HG03135 (cell line): Measurements from ENCODE around the gene C7orf25.
"Not testable (repeated sequence)": the region's sequence is repeated elsewhere in the genome, so short reads cannot be mapped to it uniquely, and the experiment has no call there.

Source experiments
- ATAC-seq: cut with Tn5 transposase; IDR thresholded peaks from one replicate; pipeline ENCODE4 v1.9.1; 2021; ENCODE audit warnings: mild to moderate bottlenecking, moderate library complexity; ENCODE audit not compliant: unreplicated experiment

C7orf25 gene

GRCh38 chr7:42930889-42931288 is 19.0 kb upstream of the C7orf25 start:
- no peak for ATAC-seq

- no peak for ATAC-seq
These were observed 17.6 kb upstream of the C7orf25 start for GRCh38 chr7:42929449-42929848.

GRCh38 chr7:42928754-42929153 is 16.9 kb upstream of the C7orf25 start:
- no peak for ATAC-seq

GRCh38 chr7:42926204-42926603 is 14.3 kb upstream of the C7orf25 start:
- no peak for ATAC-seq

DNA sequence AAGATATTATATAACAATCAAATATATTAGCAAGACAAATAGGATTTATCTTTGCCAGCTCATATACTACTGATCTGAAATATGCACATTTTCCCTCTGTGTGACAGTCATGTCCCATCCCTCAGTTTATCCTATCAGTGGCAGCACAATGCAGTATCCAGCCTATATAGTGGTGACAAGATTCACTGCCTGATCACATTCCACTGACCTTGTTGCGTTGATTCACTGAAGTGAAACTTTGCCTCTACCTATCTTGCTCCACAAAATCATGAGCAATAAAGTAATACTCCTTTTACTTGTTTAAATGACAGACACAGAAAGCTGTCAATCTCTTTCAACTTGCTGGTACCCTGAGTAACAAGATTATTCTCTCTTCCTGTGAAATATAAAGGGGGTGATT is 13.8 kb upstream of the C7orf25 start:
- ATAC-seq = no peak

DNA sequence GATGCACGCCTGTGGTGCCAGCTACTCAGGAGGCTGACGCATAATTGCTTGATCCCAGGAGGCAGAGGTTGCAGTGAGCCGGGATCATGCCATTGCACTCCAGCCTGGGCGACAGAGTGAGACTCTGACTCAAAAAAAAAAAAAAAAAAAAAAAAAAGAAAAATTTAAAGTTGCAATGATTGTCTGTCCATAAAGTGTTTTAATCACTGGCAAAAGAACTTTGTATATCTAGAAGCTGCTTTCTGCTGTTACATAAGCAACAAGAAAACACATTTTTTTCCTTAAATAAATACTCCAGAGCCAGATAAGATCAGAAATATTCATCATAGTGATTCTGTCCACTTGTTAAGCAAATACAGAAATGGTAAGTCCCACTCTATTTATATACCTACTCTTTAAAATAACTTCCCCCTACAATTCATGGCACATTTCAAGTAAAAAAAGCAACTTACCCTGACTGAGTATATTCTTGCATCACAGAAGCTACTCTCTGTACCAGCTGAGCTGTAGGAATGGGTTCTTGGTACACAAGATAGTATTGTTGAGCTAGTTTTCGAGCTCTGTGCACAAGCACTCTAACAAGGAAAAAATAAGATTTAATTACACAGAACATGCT is 12.5 kb upstream of the C7orf25 start:
- no peak for ATAC-seq

- ATAC-seq = no peak
These were observed 10.3 kb upstream of the C7orf25 start for GRCh38 chr7:42922017-42922753.

- no peak for ATAC-seq
These were observed 3.5 kb upstream of the C7orf25 start for GRCh38 chr7:42915356-42915755.

- no peak for ATAC-seq
These were observed 2.7 kb upstream of the C7orf25 start for GRCh38 chr7:42914421-42915045.

DNA sequence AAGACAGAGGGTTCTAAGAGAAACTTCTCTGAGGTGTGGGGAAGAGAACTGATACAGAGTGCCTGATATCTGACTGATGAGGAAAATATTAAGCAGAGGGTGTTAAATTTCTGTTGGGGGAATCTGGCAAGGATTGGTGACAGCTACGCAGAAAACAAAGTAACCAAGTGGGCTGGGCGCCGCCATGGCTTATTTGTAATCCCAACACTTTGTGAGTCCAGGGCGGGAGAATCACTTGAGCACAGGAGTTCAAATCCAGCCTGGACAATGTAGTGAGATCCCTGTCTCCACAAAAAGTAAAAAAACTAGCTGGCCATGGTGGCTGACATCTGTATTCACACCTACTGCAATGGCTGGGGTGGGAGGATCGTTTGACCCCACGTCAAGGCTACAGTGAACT is 2.1 kb upstream of the C7orf25 start:
- no peak for ATAC-seq

- ATAC-seq = no peak
These were observed 1.7 kb upstream of the C7orf25 start for GRCh38 chr7:42913591-42913990.

DNA sequence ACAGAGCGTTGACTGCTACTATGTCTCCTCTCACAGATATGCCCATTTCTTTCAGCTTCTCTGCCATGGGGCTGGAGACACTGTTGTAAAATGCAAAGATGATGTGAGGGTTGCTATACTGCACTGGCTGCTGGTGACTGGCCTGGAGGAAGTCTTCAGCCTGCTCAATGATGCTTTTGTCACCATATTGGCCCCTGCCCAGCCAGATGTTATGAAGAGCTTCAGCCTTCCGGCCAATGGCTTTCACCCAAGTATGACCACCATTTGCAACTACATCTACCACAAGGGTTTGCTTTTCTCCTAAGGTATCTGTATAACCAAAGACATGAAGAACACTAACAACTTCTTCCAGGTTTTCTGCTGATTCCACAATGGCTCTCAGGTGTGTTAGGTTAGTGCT is 1.6 kb downstream of the C7orf25 start:
- no peak for ATAC-seq

- no peak for ATAC-seq
These were observed 4.6 kb downstream of the C7orf25 start for GRCh38 chr7:42907316-42907715.

GRCh38 chr7:42906181-42906580 is 5.7 kb downstream of the C7orf25 start:
- no peak for ATAC-seq

DNA sequence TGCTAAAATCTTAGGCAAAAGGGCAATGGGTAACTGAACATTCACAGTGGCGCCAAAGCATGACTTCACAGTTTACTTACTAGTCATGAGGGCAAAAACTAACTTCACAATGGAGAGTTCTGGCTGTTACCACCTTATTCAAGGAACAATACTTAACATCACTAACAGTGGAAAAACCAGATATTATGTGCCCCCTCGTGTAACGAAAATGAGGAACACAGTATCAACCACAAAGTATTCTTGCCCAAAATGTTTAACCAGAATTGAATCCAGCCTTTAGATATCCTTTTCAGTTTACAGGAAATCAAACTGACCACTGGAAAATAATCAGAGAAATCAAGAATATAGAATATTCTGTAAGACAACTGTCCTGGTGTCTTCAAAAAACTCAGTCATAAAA is 9.5 kb downstream of the C7orf25 start:
- no peak for ATAC-seq

DNA sequence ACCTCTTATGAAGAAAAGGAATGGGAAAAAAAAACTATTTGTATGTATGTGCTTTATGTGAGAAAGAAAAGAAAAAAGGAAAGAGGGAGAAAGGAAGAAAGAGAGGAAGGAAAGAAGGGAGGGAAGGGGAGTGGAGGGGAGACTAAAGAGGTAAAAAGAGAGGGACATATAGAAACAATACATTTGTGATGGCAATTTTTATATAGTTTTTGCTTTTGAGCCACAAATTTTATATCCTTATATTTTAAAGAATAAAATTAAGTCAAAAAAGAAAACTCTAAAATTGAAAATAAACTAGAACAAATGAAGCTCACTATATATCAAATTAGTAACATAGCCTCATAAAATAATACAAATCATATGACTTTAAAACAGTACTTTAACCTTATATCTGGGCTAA is 11.0 kb downstream of the C7orf25 start:
- ATAC-seq = no peak

DNA sequence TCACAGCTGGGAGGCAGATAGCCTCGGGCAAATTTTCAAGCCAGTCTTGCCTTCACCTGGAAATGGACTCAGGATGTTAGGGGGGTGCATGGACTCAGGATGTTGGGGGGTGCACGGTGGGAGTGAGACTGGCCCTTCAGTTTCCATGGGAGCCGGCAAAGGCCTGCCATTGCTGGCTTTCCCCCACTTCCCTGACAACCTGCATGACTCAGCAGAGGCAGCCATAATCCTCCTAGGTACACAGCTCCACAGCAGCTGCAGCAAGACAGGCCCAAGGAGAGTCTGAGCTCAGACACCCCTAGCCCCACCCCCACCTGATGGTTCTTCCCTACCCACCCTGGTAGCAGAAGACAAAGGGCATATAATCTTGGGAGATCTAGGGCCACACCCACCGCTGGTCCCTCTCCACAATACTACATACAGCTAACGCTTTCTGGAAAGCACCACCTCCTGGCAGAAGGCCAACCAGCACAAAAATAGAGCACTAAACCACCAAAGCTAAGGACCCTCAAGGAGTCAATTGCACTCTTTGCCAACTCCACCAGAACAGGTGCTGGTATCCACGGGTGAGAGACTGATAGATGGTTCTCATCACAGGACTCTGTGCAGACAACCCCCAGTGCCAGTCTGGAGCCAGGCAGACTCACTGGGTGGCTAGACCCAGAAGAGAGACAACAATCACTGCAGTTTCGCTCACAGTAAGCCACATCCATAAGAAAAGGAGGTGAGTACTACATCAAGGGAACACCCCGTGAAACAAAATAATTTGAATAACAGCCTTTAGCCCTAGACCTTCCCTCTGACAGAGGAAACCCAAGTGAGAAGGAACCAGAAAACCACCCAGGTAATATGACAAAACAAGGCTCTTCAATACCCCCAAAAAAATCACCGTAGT is 18.3 kb downstream of the C7orf25 start:
- ATAC-seq = no peak

GRCh38 chr7:42886893-42887505 is 24.9 kb downstream of the C7orf25 start:
- ATAC-seq = no peak

- no peak for ATAC-seq
These were observed 25.7 kb downstream of the C7orf25 start for GRCh38 chr7:42886129-42886528.

DNA sequence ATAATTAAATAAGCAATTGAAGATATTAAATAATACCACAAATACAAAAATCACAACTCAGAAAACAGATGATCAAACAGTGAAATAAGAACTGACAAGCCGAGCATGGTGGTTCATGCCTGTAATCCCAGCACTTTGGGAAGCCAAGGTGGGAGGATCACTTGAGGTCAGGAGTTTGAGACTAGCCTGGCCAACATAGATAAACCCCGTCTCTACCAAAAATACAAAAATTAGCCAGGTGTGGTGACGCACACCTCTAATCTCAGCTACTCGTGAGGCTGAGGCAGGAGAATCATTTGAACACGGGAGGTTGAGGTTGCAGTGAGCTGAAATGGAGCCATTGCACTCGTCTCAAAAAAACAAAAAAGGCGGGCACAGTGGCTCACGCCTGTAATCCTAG is 26.7 kb downstream of the C7orf25 start:
- ATAC-seq = not testable (repeated sequence)

- ATAC-seq = no peak
These were observed 27.9 kb downstream of the C7orf25 start for GRCh38 chr7:42883950-42884349.
